Trophoblast cell (in vitro differentiated cells and primary cell): ENCODE results near the gene DDX31. TPM values are rescaled to one million over a fixed set of nuclear protein-coding genes. Genes with fewer than 3 reads are reported as not detected.
"Not testable (repeated sequence)": the region's sequence is repeated elsewhere in the genome, so short reads cannot be mapped to it uniquely, and the experiment has no call there.

Source experiments
- DNase-seq, 2 donors: peaks; one replicate each; pipeline ENCODE4 v3.0.0-alpha.2; 2016
- H2AFZ ChIP-seq: 2 replicates; pipeline ENCODE4 v1.6.1; 2013; ENCODE audit warnings: low read length, moderate library complexity, mild to moderate bottlenecking; ENCODE audit not compliant: insufficient read depth, poor library complexity
- H2AK5ac ChIP-seq: 2 replicates; pipeline ENCODE4 v1.6.1; 2013; ENCODE audit warnings: mild to moderate bottlenecking, low read length
- H2BK120ac ChIP-seq: 2 replicates; pipeline ENCODE4 v1.6.1; 2013; ENCODE audit warnings: low read length, mild to moderate bottlenecking, moderate library complexity; ENCODE audit not compliant: insufficient read depth, poor library complexity
- H2BK12ac ChIP-seq: 2 replicates; pipeline ENCODE4 v1.6.1; 2013; ENCODE audit warnings: mild to moderate bottlenecking, low read length, moderate library complexity
- H2BK5ac ChIP-seq: 2 replicates; pipeline ENCODE4 v1.6.1; 2013; ENCODE audit warnings: low read length, low read depth, moderate library complexity, mild to moderate bottlenecking; ENCODE audit not compliant: poor library complexity
- H3K14ac ChIP-seq: 2 replicates; pipeline ENCODE4 v1.6.1; 2013; ENCODE audit warnings: mild to moderate bottlenecking, low read length
- H3K18ac ChIP-seq: 2 replicates; pipeline ENCODE4 v1.6.1; 2013; ENCODE audit warnings: mild to moderate bottlenecking, low read length
- H3K23ac ChIP-seq: 2 replicates; pipeline ENCODE4 v1.6.1; 2013; ENCODE audit warnings: low read length
- H3K27ac ChIP-seq: 2 replicates; pipeline ENCODE4 v1.5.1; 2013; ENCODE audit warnings: low read depth, mild to moderate bottlenecking, inconsistent platforms, low read length, moderate library complexity
- H3K27me3 ChIP-seq: 2 replicates; pipeline ENCODE4 v1.6.1; 2013; ENCODE audit warnings: inconsistent platforms, mild to moderate bottlenecking, low read length, moderate library complexity; ENCODE audit not compliant: insufficient read depth
- H3K36me3 ChIP-seq, 2 experiments: 1 replicate in 1 of 2; 2 replicates in 1 of 2; pipeline ENCODE4 v1.6.1; 2013; ENCODE audit warnings: low read length in 2 of 2, mild to moderate bottlenecking in 2 of 2, moderate library complexity in 1 of 2; ENCODE audit not compliant: insufficient read depth in 2 of 2, control insufficient read depth in 1 of 2
- H3K4ac ChIP-seq: 2 replicates; pipeline ENCODE4 v1.6.1; 2013; ENCODE audit warnings: low read depth, mild to moderate bottlenecking, low read length, moderate library complexity
- H3K4me1 ChIP-seq, 2 experiments: 1 replicate in 1 of 2; 2 replicates in 1 of 2; pipeline ENCODE4 v1.6.1; 2013; ENCODE audit warnings: low read length in 2 of 2, mild to moderate bottlenecking in 2 of 2, moderate library complexity in 1 of 2; ENCODE audit not compliant: insufficient read depth in 2 of 2, control insufficient read depth in 1 of 2
- H3K4me2 ChIP-seq: 2 replicates; pipeline ENCODE4 v1.6.1; 2013; ENCODE audit warnings: inconsistent platforms, mild to moderate bottlenecking, low read length, moderate library complexity
- H3K4me3 ChIP-seq: 2 replicates; pipeline ENCODE4 v1.5.1; 2013; ENCODE audit warnings: mild to moderate bottlenecking, low read depth, low read length, inconsistent platforms
- H3K79me1 ChIP-seq: one replicate; pipeline ENCODE4 v1.6.1; 2013; ENCODE audit warnings: low read length
- H3K79me2 ChIP-seq: 2 replicates; pipeline ENCODE4 v1.6.1; 2013; ENCODE audit warnings: low read length, mild to moderate bottlenecking; ENCODE audit not compliant: control insufficient read depth, insufficient read depth, poor library complexity
- H3K9ac ChIP-seq: 2 replicates; pipeline ENCODE4 v1.6.1; 2013; ENCODE audit warnings: mild to moderate bottlenecking, low read length
- H3K9me3 ChIP-seq: 2 replicates; pipeline ENCODE4 v1.6.1; 2013; ENCODE audit warnings: low read depth, mild to moderate bottlenecking, control low read depth, inconsistent platforms, low read length; ENCODE audit not compliant: insufficient read depth
- H4K12ac ChIP-seq: 2 replicates; pipeline ENCODE4 v1.6.1; 2013; ENCODE audit warnings: low read depth, mild to moderate bottlenecking, low read length, moderate library complexity
- H4K8ac ChIP-seq: 2 replicates; pipeline ENCODE4 v1.6.1; 2013; ENCODE audit warnings: low read depth, mild to moderate bottlenecking, low read length, moderate library complexity
- H4K91ac ChIP-seq: one replicate; pipeline ENCODE4 v1.6.1; 2013; ENCODE audit warnings: low read depth, mild to moderate bottlenecking, low read length, moderate library complexity
- WGBS: extraction: QIAGEN DNeasy Blood & Tissue Kit; methylation state at CpG from one replicate; pipeline ENCODE4 v1.1.7; 2013; ENCODE audit warnings: missing lambda C conversion rate; ENCODE audit not compliant: insufficient read length, insufficient coverage; ENCODE audit errors: extremely low coverage; 5-methylcytosine and 5-hydroxymethylcytosine counted together
- polyA plus RNA-seq: library from polyadenylated mRNA; stranded (reverse); fragments of 200-250 nt; gene quantifications from 2 replicates; pipeline ENCODE4 v1.2.3, GENCODE V29; 2013

DDX31 gene
- 8.0 and 8.5 TPM in 2 replicates for polyA plus RNA-seq

DNA sequence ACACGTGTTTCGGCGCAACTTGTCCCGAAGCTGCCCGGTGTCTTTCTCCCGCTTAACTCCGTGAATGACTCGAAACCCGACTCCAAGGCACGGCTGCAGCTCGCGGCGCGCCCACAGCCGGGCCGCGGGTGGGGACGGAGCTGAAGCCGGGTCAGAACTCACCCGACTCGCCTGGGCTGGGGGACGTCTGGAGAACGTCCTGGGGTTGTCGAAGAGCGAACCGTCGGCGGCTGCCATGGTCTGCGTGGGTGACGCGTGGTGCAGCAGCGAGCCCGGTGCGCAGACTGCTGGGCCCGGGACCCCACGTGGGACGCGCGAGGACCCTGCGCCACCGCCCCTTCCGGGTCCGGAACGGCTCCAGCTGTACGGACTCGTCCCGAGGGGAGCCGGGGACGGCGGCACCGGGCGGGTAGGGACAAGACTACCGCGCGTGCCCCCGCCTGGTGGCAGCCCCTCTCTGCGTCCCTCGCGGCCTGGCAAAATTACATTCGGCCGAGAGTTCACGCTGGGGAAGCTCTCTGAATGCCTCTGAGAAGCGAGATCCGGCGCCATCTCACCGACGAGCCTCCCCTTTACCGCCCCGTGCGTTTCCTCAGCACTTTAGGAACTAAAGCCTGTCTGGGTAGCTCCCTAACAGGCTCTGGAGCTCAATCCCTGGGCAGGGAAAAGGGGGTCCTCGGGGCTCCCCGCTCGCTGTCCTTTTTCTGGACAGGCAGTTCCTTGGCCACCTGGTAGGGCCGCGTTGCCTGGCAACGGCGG, at the start of gene DDX31:
TSS of gene DDX31 (minus strand) at position 286 of the 759 bp plus-strand sequence. CDS start at position 237, 49 bp downstream.
- H2AFZ ChIP-seq: peak within 1 kb of the TSS; percentile 94

DNA sequence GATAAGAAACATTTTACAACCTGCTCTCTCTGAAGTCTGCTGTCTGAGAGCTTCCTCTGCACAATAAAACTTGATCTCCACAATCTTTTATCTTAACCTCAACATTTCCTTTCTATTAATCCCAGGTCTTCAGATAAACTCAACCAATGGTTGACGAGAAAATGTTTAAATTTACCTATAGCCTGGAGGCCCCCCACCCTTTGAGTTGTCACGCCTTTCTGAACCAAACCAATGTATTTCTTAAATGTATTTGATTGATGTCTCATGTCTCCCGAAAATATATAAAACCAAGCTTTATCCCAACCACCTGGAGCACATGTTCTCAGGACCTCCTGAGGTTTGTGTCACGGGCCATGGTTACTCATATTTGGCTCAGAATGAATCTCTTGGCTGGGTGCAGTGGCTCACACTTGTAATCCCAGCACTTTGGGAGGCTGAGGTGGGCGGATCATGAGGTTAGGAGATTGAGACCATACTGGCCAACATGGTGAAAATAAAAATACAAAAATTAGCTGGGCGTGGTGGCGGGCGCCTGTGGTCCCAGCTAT, 48.7 kb upstream of the DDX31 start:
- not testable (repeated sequence) for H3K79me1 ChIP-seq, H2AK5ac ChIP-seq, H3K4me3 ChIP-seq, H3K14ac ChIP-seq, H3K9me3 ChIP-seq, H2AFZ ChIP-seq, H3K36me3 ChIP-seq, H3K4me1 ChIP-seq, H4K8ac ChIP-seq, H3K27ac ChIP-seq, H2BK5ac ChIP-seq, DNase-seq, H3K27me3 ChIP-seq, H3K9ac ChIP-seq, H3K79me2 ChIP-seq, H3K4ac ChIP-seq, H3K18ac ChIP-seq, H4K12ac ChIP-seq, H3K23ac ChIP-seq, H3K4me2 ChIP-seq, H2BK12ac ChIP-seq, H2BK120ac ChIP-seq, H4K91ac ChIP-seq
- WGBS: no CpG with 5 or more reads among the region's 8 CpGs

More for the DNA sequence above, at the start of gene DDX31:
- peak within 1 kb of the TSS; percentile 84 for H2AK5ac ChIP-seq
- H4K91ac ChIP-seq: peak within 1 kb of the TSS; percentile 95
- H3K18ac ChIP-seq: peak within 1 kb of the TSS; percentile 96
- peaks cover 13% of the 10 kb centered on the region for H3K79me1 ChIP-seq
- H3K4me3 ChIP-seq: peak within 1 kb of the TSS; percentile 94
- no peak within 1 kb of the TSS for H3K23ac ChIP-seq
- peak within 1 kb of the TSS; percentile 90 for H2BK120ac ChIP-seq
- H3K4me2 ChIP-seq: peak within 1 kb of the TSS; percentile 88
- peak within 1 kb of the TSS; percentile 96 for H4K12ac ChIP-seq
- H3K9me3 ChIP-seq: no peaks in the 10 kb centered on the region
- WGBS: no CpG with 5 or more reads among the region's 77 CpGs
- peak; percentile 72 to 81 for DNase-seq
- peak within 1 kb of the TSS; percentile 94 for H3K14ac ChIP-seq
- peak within 1 kb of the TSS; percentile 97 for H3K9ac ChIP-seq
- H3K27ac ChIP-seq: peak within 1 kb of the TSS; percentile 96
- no peaks in the 10 kb centered on the region for H3K27me3 ChIP-seq
- peaks cover 2% of the 10 kb centered on the region in 2 experiments for H3K4me1 ChIP-seq
- no peaks in the 10 kb centered on the region for H3K36me3 ChIP-seq
- no peak within 1 kb of the TSS for H2BK12ac ChIP-seq
- peak within 1 kb of the TSS; percentile 97 for H4K8ac ChIP-seq
- peaks cover 16% of the 10 kb centered on the region for H3K79me2 ChIP-seq
- peak within 1 kb of the TSS; percentile 87 for H3K4ac ChIP-seq
- peak within 1 kb of the TSS; percentile 83 for H2BK5ac ChIP-seq

DNA sequence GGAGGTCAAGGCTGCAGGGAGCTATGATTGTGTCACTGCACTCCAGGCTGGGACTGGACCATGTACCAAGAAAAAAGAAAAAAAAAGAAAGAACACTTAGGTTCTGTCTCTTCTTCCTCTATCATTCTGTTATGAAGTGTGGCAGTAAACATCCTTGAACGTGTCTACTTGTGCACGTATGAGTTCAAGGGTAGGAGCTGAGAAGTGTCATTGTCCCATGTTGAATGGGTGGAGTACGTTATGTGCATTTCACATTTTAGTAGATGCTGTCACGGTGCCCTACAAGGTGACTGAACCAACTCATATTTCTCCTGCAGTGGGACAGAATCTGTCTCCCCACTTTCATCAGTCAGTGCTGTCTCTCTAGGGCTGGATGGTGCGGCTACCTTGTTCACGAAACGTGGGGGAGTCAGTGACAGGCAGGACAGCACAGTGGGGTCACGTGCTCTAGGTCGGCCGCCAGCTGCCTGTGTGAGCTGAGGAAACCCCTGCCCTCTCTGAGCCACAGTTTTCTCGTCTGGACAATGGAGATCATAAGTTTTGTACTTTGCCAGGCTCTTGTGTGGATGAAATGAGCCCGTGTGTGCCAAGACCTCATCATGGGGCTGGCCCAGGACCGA, 47.7 kb upstream of the DDX31 start:
- no peaks in the 10 kb centered on the region for H3K79me1 ChIP-seq
- H3K36me3 ChIP-seq: no peaks in the 10 kb centered on the region
- no peak overlapping the region for H2AK5ac ChIP-seq
- WGBS: no CpG with 5 or more reads among the region's 13 CpGs
- no peak overlapping the region for H2BK5ac ChIP-seq
- H3K79me2 ChIP-seq: no peaks in the 10 kb centered on the region
- H3K4me1 ChIP-seq: no peaks in the 10 kb centered on the region
- no peak overlapping the region for H3K14ac ChIP-seq
- no peak overlapping the region for H3K27ac ChIP-seq
- H4K12ac ChIP-seq: no peak overlapping the region
- H2BK120ac ChIP-seq: no peak overlapping the region
- no peak overlapping the region for H4K91ac ChIP-seq
- H3K4ac ChIP-seq: no peak overlapping the region
- no peak overlapping the region for H3K4me3 ChIP-seq
- no peak overlapping the region for H4K8ac ChIP-seq
- H3K18ac ChIP-seq: no peak overlapping the region
- H3K4me2 ChIP-seq: no peak overlapping the region
- no peak for DNase-seq
- no peak overlapping the region for H3K9ac ChIP-seq
- H3K9me3 ChIP-seq: no peaks in the 10 kb centered on the region
- no peak overlapping the region for H2AFZ ChIP-seq
- H3K23ac ChIP-seq: no peak overlapping the region
- H3K27me3 ChIP-seq: no peaks in the 10 kb centered on the region
- no peak overlapping the region for H2BK12ac ChIP-seq

DNA sequence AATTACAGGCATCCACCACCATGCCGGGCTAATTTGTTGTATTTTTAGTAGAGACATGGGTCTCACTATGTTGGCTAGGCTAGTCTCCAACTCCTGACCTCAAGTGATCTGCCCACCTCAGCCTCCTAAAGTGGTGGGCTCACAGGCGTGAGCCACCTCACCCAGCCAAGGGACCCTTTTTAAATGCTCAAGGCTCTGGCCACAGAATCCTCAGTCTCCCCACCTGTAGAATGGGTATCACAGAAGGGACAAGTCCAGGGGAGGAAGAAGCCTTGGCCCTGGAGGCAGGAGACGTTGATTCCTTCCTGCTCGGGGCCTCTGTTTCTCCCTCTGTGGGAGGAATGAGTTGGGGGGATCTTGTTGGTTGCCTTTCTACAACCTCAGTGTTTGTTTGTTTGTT, 46.2 kb upstream of the DDX31 start:
- no peak overlapping the region for H3K23ac ChIP-seq
- WGBS: no CpG with 5 or more reads among the region's 4 CpGs
- H3K9ac ChIP-seq: no peak overlapping the region
- DNase-seq: no peak
- H4K12ac ChIP-seq: no peak overlapping the region
- H3K18ac ChIP-seq: no peak overlapping the region
- no peak overlapping the region for H2BK12ac ChIP-seq
- H2BK120ac ChIP-seq: no peak overlapping the region
- H3K27ac ChIP-seq: no peak overlapping the region
- no peak overlapping the region for H3K14ac ChIP-seq
- H3K4me2 ChIP-seq: no peak overlapping the region
- H4K91ac ChIP-seq: no peak overlapping the region
- no peaks in the 10 kb centered on the region for H3K36me3 ChIP-seq
- no peaks in the 10 kb centered on the region for H3K27me3 ChIP-seq
- no peaks in the 10 kb centered on the region for H3K79me2 ChIP-seq
- H2BK5ac ChIP-seq: no peak overlapping the region
- no peaks in the 10 kb centered on the region for H3K79me1 ChIP-seq
- no peak overlapping the region for H2AFZ ChIP-seq
- no peaks in the 10 kb centered on the region for H3K4me1 ChIP-seq
- H3K9me3 ChIP-seq: no peaks in the 10 kb centered on the region
- no peak overlapping the region for H4K8ac ChIP-seq
- no peak overlapping the region for H3K4me3 ChIP-seq
- H3K4ac ChIP-seq: no peak overlapping the region
- H2AK5ac ChIP-seq: no peak overlapping the region
